HCT116 (cell line): ENCODE results near the gene POLD1. TPM values are rescaled to one million over a fixed set of nuclear protein-coding genes. Genes with fewer than 3 reads are reported as not detected.
A peak's percentile ranks its signal among the peaks of the same experiment; 100 is the strongest.

ENCODE experiments used
- ATAC-seq: fragments of 200-7000 bp; cut with Tn5 transposase; 2 replicates; pipeline ENCODE4 v1.9.1; 2020; ENCODE audit warnings: mild to moderate bottlenecking, moderate library complexity
- BruUV-seq: library from RNA; stranded (reverse); fragments of 400-500 nt; replicated peaks from 2 replicates; lab custom pipeline; 2021; lab: Mats Ljungman, UMichigan
- CTCF ChIA-PET: fragments of 300-600 bp; sonication (Branson Sonifier 250); formaldehyde crosslinking; loops from one replicate; lab custom pipeline; 2021; ENCODE audit warnings: antibody characterized with exemption; lab: Charles Lee
- POLR2A ChIA-PET: fragments of 300-600, 350-600 bp; sonication (Branson Sonifier 250); formaldehyde crosslinking; loops from one replicate; lab custom pipeline; 2021; ENCODE audit warnings: antibody characterized with exemption; lab: Charles Lee
- RAD21 ChIA-PET, 2 experiments: fragments of 300-600 bp; sonication (Branson Sonifier 250); formaldehyde crosslinking; loops; one replicate each; lab custom pipeline; 2023; ENCODE audit warnings: low total read pairs in 2 of 2; ENCODE audit not compliant: uncharacterized antibody in 2 of 2, unreplicated experiment in 2 of 2, low non-redundant PET in 1 of 2; lab: Charles Lee
- DNase-seq: peaks from one replicate; pipeline ENCODE4 v3.0.0-alpha.2; 2010; ENCODE audit warnings: low read depth, low spot score
- H2AFZ ChIP-seq: fragments of 200-600 bp; shearing (Covaris generic), sonication (generic); 2 replicates; pipeline ENCODE4 v1.6.1; 2017; ENCODE audit warnings: low read depth, mixed run types, mixed read lengths, antibody characterized with exemption, low read length; ENCODE audit not compliant: poor library complexity, severe bottlenecking
- H3K27ac ChIP-seq: 2 replicates; pipeline ENCODE4 v1.5.1; 2012; ENCODE audit warnings: low read depth, low read length
- H3K27me3 ChIP-seq: fragments of 200-600 bp; sonication (generic); 2 replicates; pipeline ENCODE4 v1.6.1; 2016; ENCODE audit warnings: mixed run types, low read length, mixed read lengths; ENCODE audit not compliant: insufficient read depth
- H3K36me3 ChIP-seq, 2 experiments: fragments of 200-500 bp in 1 of 2; fragments of 200-600 bp in 1 of 2; sonication (Bioruptor generic) in 1 of 2; sonication (generic) in 1 of 2; 2 replicates each; pipeline versions ENCODE4 v1.5.1 to v1.6.1; 2014 to 2016; ENCODE audit warnings: low read length in 2 of 2, inconsistent platforms in 1 of 2, mixed read lengths in 1 of 2, mixed run types in 1 of 2; ENCODE audit not compliant: insufficient read depth in 2 of 2, control insufficient read depth in 1 of 2
- H3K4me1 ChIP-seq, 2 experiments: fragments of 200-600 bp in 1 of 2; sonication (generic) in 1 of 2; 2 replicates each; pipeline versions ENCODE4 v1.5.1 to v1.6.1; 2012 to 2017; ENCODE audit warnings: low read length in 2 of 2, inconsistent platforms in 1 of 2, mild to moderate bottlenecking in 1 of 2, mixed read lengths in 1 of 2, mixed run types in 1 of 2, moderate library complexity in 1 of 2; ENCODE audit not compliant: insufficient read depth in 2 of 2, control insufficient read depth in 1 of 2
- H3K4me2 ChIP-seq: fragments of 200-600 bp; sonication (generic); 2 replicates; pipeline ENCODE4 v1.6.1; 2017; ENCODE audit warnings: mixed run types, low read length, mixed read lengths
- H3K4me3 ChIP-seq, 2 experiments: fragments of 200-600 bp in 1 of 2; sonication (generic) in 1 of 2; replicated peaks in 1 of 2; 2 replicates each; pipeline ENCODE4 v1.5.1; 2011 to 2016; ENCODE audit warnings: low read length in 2 of 2, control low read depth in 1 of 2, low read depth in 1 of 2, mild to moderate bottlenecking in 1 of 2, mixed read lengths in 1 of 2, mixed run types in 1 of 2
- H3K79me2 ChIP-seq: fragments of 200-600 bp; sonication (generic); 2 replicates; pipeline ENCODE4 v1.6.1; 2017; ENCODE audit warnings: mild to moderate bottlenecking, mixed run types, low read length, moderate library complexity, mixed read lengths; ENCODE audit not compliant: insufficient read depth
- H3K9ac ChIP-seq: fragments of 200-600 bp; sonication (generic); 2 replicates; pipeline ENCODE4 v1.6.1; 2016; ENCODE audit warnings: low read length, mixed read lengths
- H3K9me2 ChIP-seq: fragments of 200-600 bp; sonication (generic), shearing (Covaris generic); 2 replicates; pipeline ENCODE4 v1.6.1; 2017; ENCODE audit warnings: mixed run types, mild to moderate bottlenecking, moderate library complexity; ENCODE audit not compliant: insufficient read depth
- H3K9me3 ChIP-seq, 2 experiments: fragments of 200-500 bp in 1 of 2; fragments of 200-600 bp in 1 of 2; sonication (Bioruptor generic) in 1 of 2; sonication (generic) in 1 of 2; 2 replicates each; pipeline ENCODE4 v1.6.1; 2014 to 2017; ENCODE audit warnings: low read length in 2 of 2, mixed read lengths in 2 of 2, inconsistent platforms in 1 of 2, low read depth in 1 of 2, mild to moderate bottlenecking in 1 of 2, mixed run types in 1 of 2, moderate library complexity in 1 of 2; ENCODE audit not compliant: control insufficient read depth in 1 of 2, insufficient read depth in 1 of 2
- H4K20me1 ChIP-seq: fragments of 200-600 bp; sonication (generic), shearing (Covaris generic); 2 replicates; pipeline ENCODE4 v1.6.1; 2017; ENCODE audit warnings: mixed run types, mild to moderate bottlenecking, moderate library complexity; ENCODE audit not compliant: insufficient read depth
- CBX3 ChIP-seq: IDR thresholded peaks from 2 replicates; pipeline ENCODE4 v1.6.1; 2012; ENCODE audit warnings: low read depth
- EGR1 ChIP-seq: IDR thresholded peaks from 2 replicates; pipeline ENCODE4 v1.6.1; 2012; ENCODE audit warnings: low read depth
- ELF1 ChIP-seq: IDR thresholded peaks from 2 replicates; pipeline ENCODE4 v1.6.1; 2012; ENCODE audit warnings: low read depth, borderline replicate concordance
- EZH2 ChIP-seq: fragments of 200-600 bp; sonication (generic); IDR thresholded peaks from 2 replicates; pipeline ENCODE4 v1.6.1; 2017; ENCODE audit warnings: antibody characterized with exemption, mixed run types
- EZH2phosphoT487 ChIP-seq: fragments of 200-600 bp; IDR thresholded peaks from 2 replicates; pipeline ENCODE4 v1.6.1; 2018; ENCODE audit warnings: antibody characterized with exemption, borderline replicate concordance
- FOSL1 ChIP-seq: IDR thresholded peaks from 2 replicates; pipeline ENCODE4 v1.6.1; 2012; ENCODE audit warnings: low read depth
- JUND ChIP-seq: IDR thresholded peaks from 2 replicates; pipeline ENCODE4 v1.6.1; 2012
- POLR2A ChIP-seq: IDR thresholded peaks from 2 replicates; pipeline ENCODE4 v1.7.0; 2011; ENCODE audit warnings: borderline replicate concordance; ENCODE audit not compliant: insufficient read depth, insufficient read length; ENCODE audit errors: extremely low read depth
- RAD21 ChIP-seq: IDR thresholded peaks from 2 replicates; pipeline ENCODE4 v1.6.1; 2012; ENCODE audit warnings: low read depth, mild to moderate bottlenecking
- SP1 ChIP-seq: IDR thresholded peaks from 2 replicates; pipeline ENCODE4 v1.6.1; 2012; ENCODE audit warnings: low read depth
- TCF7L2 ChIP-seq: IDR thresholded peaks from 2 replicates; pipeline ENCODE4 v1.7.0; 2011; ENCODE audit warnings: borderline replicate concordance, inconsistent platforms; ENCODE audit not compliant: insufficient read depth, insufficient read length; ENCODE audit errors: extremely low read depth
- YY1 ChIP-seq: IDR thresholded peaks from 2 replicates; pipeline ENCODE4 v1.6.1; 2011; ENCODE audit warnings: low read length, low read depth, moderate library complexity, mild to moderate bottlenecking; ENCODE audit not compliant: insufficient replicate concordance; ENCODE audit errors: extremely low read depth
- ZFX ChIP-seq: fragments of 450-650 bp; IDR thresholded peaks from 2 replicates; pipeline ENCODE4 v1.6.1; 2017
- ZNF274 ChIP-seq: fragments of 200-500 bp; sonication (Bioruptor generic); IDR thresholded peaks from 2 replicates; pipeline ENCODE4 v1.6.1; 2014; ENCODE audit warnings: mild to moderate bottlenecking, low read depth, low read length, inconsistent platforms
- intact Hi-C: fragments of 100-400 bp; cut with micrococcal nuclease; formaldehyde crosslinking; loops from 2 replicates; pipeline ENCODE4 v1.10.0; 2022
- total RNA-seq: library from RNA; stranded (reverse); gene quantifications from one replicate; pipeline ENCODE4 v1.2.1, GENCODE V29; 2021; ENCODE audit not compliant: unreplicated experiment
- TF ChIP-seq, protein P1 (sequence below): IDR thresholded peaks from 2 replicates; pipeline ENCODE4 v1.6.1; 2011; ENCODE audit warnings: mild to moderate bottlenecking, low read length, moderate library complexity; ENCODE audit not compliant: insufficient replicate concordance; ENCODE audit errors: extremely low read depth
- TF ChIP-seq, protein P2 (sequence below): IDR thresholded peaks from 2 replicates; pipeline ENCODE4 v1.6.1; 2012
- TF ChIP-seq, protein P3 (sequence below): IDR thresholded peaks from 2 replicates; pipeline ENCODE4 v1.6.1; 2012; ENCODE audit warnings: low read depth
- TF ChIP-seq, protein P4 (sequence below), 3 experiments: fragments of 200-600 bp in 1 of 3; sonication (generic) in 1 of 3; IDR thresholded peaks in 2 of 3; conservative IDR thresholded peaks in 1 of 3; 2 replicates each; pipeline ENCODE4 v1.5.1; 2012 to 2017; ENCODE audit warnings: low read depth in 2 of 3, low read length in 2 of 3, antibody characterized with exemption in 1 of 3, borderline replicate concordance in 1 of 3, control low read depth in 1 of 3, mild to moderate bottlenecking in 1 of 3, mixed read lengths in 1 of 3, mixed run types in 1 of 3, moderate library complexity in 1 of 3; ENCODE audit not compliant: insufficient read depth in 1 of 3

Gene POLD1
- total RNA-seq, 1 experiment from 2014 or later: 122 TPM

DNA sequence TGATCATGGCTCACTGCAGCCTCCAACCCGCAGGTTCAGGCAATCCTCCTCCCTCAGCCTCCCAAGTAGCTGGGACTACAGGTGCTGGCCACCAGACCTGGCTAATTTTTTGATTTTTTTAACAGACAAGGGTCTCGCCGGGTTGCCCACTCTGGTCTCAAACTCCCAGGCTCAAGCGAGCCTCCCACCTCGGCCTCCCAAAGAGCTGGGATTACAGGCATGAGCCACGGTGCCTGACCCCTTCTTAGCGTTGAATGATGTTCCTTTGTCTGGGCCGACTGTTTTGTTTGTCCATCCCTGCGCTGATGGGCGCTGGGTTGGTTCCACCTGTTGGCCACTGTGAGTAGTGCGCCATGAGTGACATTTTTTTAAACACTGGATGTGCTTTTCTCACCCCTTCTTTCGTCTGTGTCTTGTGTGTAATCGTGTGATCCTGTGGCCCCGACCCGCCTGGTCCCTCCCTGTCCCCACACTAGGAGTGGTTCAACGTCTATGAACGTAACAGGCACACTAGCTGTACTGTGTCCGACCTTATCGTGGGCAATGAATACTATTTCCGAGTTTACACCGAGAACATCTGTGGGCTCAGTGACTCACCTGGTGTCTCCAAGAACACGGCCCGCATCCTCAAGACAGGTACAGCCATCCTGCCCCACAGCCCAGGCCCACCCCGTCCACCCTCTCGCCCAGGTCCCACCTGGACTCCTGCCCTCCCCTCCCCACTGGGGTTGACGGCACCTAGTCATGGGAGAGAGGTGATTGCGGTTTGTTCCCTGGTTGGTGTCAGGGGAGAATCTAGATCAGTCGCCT is 77.1 kb downstream of the POLD1 start:
- Histone ChIP-seq H3K4me1 (peaks cover 13 to 36% of the 10 kb centered on the region in 2 experiments), H3K79me2 (no peaks in the 10 kb centered on the region), H2AFZ (peak overlapping the region; percentile 97), H3K4me3 (peak overlapping the region in 1 of 2 experiments; percentile 38; a peak in 2 of 4 replicates), H3K4me2 (peak overlapping the region; percentile 73), H3K27me3 (no peaks in the 10 kb centered on the region), H3K9ac (peak overlapping the region; percentile 45), H3K27ac (no peak overlapping the region), H3K9me3 (no peaks in the 10 kb centered on the region), H3K9me2 (no peaks in the 10 kb centered on the region), H3K36me3 (no peaks in the 10 kb centered on the region), H4K20me1 (no peaks in the 10 kb centered on the region)
- POLR2A ChIA-PET: interaction anchor here (0.9 to 1.5 kb wide), 2 partner anchors 77 to 92 kb away, joined by 4 read pairs; partner anchors contain the start of gene POLD1
- BruUV-seq: no TSS peak
- peak; percentile 48 for DNase-seq
- CTCF ChIA-PET: interaction anchor here (1.2 to 1.6 kb wide), 5 partner anchors 13 to 104 kb away, joined by 3 to 9 read pairs (median 7); partner anchors contain the start of gene NR1H2
- ATAC-seq: peak; percentile 74
- intact Hi-C loops: loop anchor here (1.0 to 2.0 kb wide), 2 partner anchors 93 to 104 kb away; no protein-coding TSS in a partner anchor
- RAD21 ChIA-PET: interaction anchor here (0.6 to 0.9 kb wide), 2 partner anchors 92 to 97 kb away, joined by 3 to 5 read pairs; no protein-coding TSS in a partner anchor
- no peak for TF ChIP-seq YY1
- no peak for TF ChIP-seq POLR2A
- TF ChIP-seq TCF7L2: peak; percentile 67
- TF ChIP-seq JUND: no peak
- no peak for TF ChIP-seq FOSL1
- TF ChIP-seq ZFX: no peak
- TF ChIP-seq EZH2phosphoT487: no peak
- TF ChIP-seq EZH2: no peak
- TF ChIP-seq, protein P1, sequence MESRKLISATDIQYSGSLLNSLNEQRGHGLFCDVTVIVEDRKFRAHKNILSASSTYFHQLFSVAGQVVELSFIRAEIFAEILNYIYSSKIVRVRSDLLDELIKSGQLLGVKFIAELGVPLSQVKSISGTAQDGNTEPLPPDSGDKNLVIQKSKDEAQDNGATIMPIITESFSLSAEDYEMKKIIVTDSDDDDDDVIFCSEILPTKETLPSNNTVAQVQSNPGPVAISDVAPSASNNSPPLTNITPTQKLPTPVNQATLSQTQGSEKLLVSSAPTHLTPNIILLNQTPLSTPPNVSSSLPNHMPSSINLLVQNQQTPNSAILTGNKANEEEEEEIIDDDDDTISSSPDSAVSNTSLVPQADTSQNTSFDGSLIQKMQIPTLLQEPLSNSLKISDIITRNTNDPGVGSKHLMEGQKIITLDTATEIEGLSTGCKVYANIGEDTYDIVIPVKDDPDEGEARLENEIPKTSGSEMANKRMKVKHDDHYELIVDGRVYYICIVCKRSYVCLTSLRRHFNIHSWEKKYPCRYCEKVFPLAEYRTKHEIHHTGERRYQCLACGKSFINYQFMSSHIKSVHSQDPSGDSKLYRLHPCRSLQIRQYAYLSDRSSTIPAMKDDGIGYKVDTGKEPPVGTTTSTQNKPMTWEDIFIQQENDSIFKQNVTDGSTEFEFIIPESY: no peak
- TF ChIP-seq ELF1: no peak
- peak; percentile 86 for TF ChIP-seq RAD21
- TF ChIP-seq CBX3: no peak
- TF ChIP-seq, protein P2, sequence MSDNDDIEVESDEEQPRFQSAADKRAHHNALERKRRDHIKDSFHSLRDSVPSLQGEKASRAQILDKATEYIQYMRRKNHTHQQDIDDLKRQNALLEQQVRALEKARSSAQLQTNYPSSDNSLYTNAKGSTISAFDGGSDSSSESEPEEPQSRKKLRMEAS: no peak
- no peak for TF ChIP-seq SP1
- no peak for TF ChIP-seq EGR1
- TF ChIP-seq, protein P3, sequence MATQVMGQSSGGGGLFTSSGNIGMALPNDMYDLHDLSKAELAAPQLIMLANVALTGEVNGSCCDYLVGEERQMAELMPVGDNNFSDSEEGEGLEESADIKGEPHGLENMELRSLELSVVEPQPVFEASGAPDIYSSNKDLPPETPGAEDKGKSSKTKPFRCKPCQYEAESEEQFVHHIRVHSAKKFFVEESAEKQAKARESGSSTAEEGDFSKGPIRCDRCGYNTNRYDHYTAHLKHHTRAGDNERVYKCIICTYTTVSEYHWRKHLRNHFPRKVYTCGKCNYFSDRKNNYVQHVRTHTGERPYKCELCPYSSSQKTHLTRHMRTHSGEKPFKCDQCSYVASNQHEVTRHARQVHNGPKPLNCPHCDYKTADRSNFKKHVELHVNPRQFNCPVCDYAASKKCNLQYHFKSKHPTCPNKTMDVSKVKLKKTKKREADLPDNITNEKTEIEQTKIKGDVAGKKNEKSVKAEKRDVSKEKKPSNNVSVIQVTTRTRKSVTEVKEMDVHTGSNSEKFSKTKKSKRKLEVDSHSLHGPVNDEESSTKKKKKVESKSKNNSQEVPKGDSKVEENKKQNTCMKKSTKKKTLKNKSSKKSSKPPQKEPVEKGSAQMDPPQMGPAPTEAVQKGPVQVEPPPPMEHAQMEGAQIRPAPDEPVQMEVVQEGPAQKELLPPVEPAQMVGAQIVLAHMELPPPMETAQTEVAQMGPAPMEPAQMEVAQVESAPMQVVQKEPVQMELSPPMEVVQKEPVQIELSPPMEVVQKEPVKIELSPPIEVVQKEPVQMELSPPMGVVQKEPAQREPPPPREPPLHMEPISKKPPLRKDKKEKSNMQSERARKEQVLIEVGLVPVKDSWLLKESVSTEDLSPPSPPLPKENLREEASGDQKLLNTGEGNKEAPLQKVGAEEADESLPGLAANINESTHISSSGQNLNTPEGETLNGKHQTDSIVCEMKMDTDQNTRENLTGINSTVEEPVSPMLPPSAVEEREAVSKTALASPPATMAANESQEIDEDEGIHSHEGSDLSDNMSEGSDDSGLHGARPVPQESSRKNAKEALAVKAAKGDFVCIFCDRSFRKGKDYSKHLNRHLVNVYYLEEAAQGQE: no peak
- TF ChIP-seq ZNF274: no peak
- TF ChIP-seq, protein P4, sequence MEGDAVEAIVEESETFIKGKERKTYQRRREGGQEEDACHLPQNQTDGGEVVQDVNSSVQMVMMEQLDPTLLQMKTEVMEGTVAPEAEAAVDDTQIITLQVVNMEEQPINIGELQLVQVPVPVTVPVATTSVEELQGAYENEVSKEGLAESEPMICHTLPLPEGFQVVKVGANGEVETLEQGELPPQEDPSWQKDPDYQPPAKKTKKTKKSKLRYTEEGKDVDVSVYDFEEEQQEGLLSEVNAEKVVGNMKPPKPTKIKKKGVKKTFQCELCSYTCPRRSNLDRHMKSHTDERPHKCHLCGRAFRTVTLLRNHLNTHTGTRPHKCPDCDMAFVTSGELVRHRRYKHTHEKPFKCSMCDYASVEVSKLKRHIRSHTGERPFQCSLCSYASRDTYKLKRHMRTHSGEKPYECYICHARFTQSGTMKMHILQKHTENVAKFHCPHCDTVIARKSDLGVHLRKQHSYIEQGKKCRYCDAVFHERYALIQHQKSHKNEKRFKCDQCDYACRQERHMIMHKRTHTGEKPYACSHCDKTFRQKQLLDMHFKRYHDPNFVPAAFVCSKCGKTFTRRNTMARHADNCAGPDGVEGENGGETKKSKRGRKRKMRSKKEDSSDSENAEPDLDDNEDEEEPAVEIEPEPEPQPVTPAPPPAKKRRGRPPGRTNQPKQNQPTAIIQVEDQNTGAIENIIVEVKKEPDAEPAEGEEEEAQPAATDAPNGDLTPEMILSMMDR (IDR thresholded peaks at IDR 0.05 in 2 of 3, conservative IDR thresholded peaks at IDR 0.05 in 1 of 3; ENCODE audit: borderline replicate concordance in 1 of 3, insufficient read depth in 1 of 3, low read depth in 2 of 3, low read length in 2 of 3): peak; percentile 81 to 85 (median 82)
